Bronchial epithelial cell (primary cell): ENCODE data around the gene SMARCC2. TPM values are rescaled to one million over a fixed set of nuclear protein-coding genes. Genes with fewer than 3 reads are reported as not detected.

ENCODE experiments used
- DNase-seq: peaks from one replicate; pipeline ENCODE4 v3.0.0-alpha.2; 2010; ENCODE audit warnings: low read depth
- FAIRE-seq: peaks from 2 replicates; lab custom pipeline; 2011; peaks lifted over from hg19 to GRCh38; lab: Jason Lieb, UNC
- H3K27me3 ChIP-seq: 2 replicates; pipeline ENCODE4 v1.5.1; 2011; ENCODE audit warnings: low read length; ENCODE audit not compliant: control insufficient read depth, insufficient read depth
- H3K36me3 ChIP-seq: 2 replicates; pipeline ENCODE4 v1.5.1; 2011; ENCODE audit warnings: low read length; ENCODE audit not compliant: control insufficient read depth, insufficient read depth
- H3K4me3 ChIP-seq: 2 replicates; pipeline ENCODE4 v1.5.1; 2011; ENCODE audit warnings: mild to moderate bottlenecking, low read depth, low read length, control low read depth
- total RNA-seq: library from RNA; depleted of rRNA; stranded (reverse); fragments of >200 nt; gene quantifications from 2 replicates; pipeline ENCODE4 v1.2.1, GENCODE V29; 2014
- TF ChIP-seq, protein P1 (sequence below): IDR thresholded peaks from 2 replicates; pipeline ENCODE4 v1.5.1; 2011; ENCODE audit warnings: mild to moderate bottlenecking, moderate library complexity, low read length, control low read depth, inconsistent platforms; ENCODE audit not compliant: insufficient read depth, severe bottlenecking

SMARCC2 gene
- total RNA-seq, 1 donor from 2014 or later = 14.0 TPM

- no peak for FAIRE-seq
These were observed 823 bp upstream of the SMARCC2 start for GRCh38 chr12:56189918-56190694.

DNA sequence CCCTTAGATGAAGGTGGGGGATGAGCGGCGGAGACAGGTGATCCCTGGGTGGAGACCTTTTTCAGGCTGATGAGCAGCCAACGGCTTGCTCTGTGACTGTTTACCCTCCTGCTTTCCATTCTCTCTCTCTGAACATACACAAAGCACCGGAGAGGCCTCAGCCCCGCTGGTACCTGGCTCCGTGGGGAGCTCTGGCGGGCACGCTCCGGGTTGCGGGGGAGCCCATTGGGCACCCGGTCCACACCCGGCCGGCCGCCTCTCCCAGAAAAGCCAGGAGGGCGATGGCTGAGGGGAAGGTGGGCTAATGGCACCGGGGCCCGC, 545 bp downstream of the SMARCC2 start:
- Histone ChIP-seq H3K4me3 (peak overlapping the region; percentile 70), H3K36me3 (peaks cover 10% of the 10 kb centered on the region), H3K27me3 (no peaks in the 10 kb centered on the region)
- no peak for DNase-seq
- TF ChIP-seq, protein P1, sequence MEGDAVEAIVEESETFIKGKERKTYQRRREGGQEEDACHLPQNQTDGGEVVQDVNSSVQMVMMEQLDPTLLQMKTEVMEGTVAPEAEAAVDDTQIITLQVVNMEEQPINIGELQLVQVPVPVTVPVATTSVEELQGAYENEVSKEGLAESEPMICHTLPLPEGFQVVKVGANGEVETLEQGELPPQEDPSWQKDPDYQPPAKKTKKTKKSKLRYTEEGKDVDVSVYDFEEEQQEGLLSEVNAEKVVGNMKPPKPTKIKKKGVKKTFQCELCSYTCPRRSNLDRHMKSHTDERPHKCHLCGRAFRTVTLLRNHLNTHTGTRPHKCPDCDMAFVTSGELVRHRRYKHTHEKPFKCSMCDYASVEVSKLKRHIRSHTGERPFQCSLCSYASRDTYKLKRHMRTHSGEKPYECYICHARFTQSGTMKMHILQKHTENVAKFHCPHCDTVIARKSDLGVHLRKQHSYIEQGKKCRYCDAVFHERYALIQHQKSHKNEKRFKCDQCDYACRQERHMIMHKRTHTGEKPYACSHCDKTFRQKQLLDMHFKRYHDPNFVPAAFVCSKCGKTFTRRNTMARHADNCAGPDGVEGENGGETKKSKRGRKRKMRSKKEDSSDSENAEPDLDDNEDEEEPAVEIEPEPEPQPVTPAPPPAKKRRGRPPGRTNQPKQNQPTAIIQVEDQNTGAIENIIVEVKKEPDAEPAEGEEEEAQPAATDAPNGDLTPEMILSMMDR = no peak
- FAIRE-seq = no peak

More at GRCh38 chr12:56189918-56190694, 823 bp upstream of the SMARCC2 start:
- H3K4me3 ChIP-seq = peak overlapping the region; percentile 70
- no peaks in the 10 kb centered on the region for H3K27me3 ChIP-seq
- peaks cover 4% of the 10 kb centered on the region for H3K36me3 ChIP-seq
- TF ChIP-seq, protein P1 = no peak
- DNase-seq = peak; percentile 75

GRCh38 chr12:56188131-56188777, 1.0 kb downstream of the SMARCC2 start:
- DNase-seq = no peak
- Histone ChIP-seq H3K4me3 (peak overlapping the region; percentile 70), H3K36me3 (peaks cover 10% of the 10 kb centered on the region), H3K27me3 (no peaks in the 10 kb centered on the region)
- FAIRE-seq = no peak
- TF ChIP-seq, protein P1 = no peak

GRCh38 chr12:56186957-56187356, 2.3 kb downstream of the SMARCC2 start:
- FAIRE-seq (no peak), DNase-seq (no peak)
- no peak overlapping the region for H3K4me3 ChIP-seq
- TF ChIP-seq, protein P1 = no peak
- no peaks in the 10 kb centered on the region for H3K27me3 ChIP-seq
- H3K36me3 ChIP-seq = peaks cover 10% of the 10 kb centered on the region

DNA sequence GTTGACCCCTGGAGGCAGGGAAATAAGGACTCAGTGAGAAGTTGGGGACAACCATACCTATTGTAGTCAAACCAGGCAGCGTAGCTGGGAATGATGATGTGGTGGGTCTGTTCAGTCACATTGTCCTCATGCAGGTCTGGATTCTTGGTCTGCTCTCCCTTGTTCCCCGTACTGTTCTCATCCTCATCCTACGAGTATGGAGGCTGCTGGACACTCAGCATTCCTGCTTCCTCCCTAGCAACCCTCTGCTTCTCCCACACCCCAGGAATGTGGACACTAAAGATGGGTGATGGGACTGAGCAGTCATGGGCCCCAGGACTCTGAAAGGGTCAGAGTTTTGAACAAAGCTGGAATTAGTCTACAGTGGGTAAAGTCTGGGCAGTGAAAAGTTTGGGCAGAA, 10.9 kb downstream of the SMARCC2 start:
- FAIRE-seq = no peak
- TF ChIP-seq, protein P1 = no peak
- no peaks in the 10 kb centered on the region for H3K27me3 ChIP-seq
- H3K36me3 ChIP-seq = peaks cover 26% of the 10 kb centered on the region
- no peak overlapping the region for H3K4me3 ChIP-seq
- no peak for DNase-seq

- DNase-seq (no peak), FAIRE-seq (no peak)
- Histone ChIP-seq H3K4me3 (no peak overlapping the region), H3K27me3 (no peaks in the 10 kb centered on the region), H3K36me3 (peaks cover 30% of the 10 kb centered on the region)
- TF ChIP-seq, protein P1 = no peak
These were observed 16.4 kb downstream of the SMARCC2 start for GRCh38 chr12:56172839-56173238.
